Panc1 (cell line): ENCODE results near the gene CAMTA2. TPM values are rescaled to one million over a fixed set of nuclear protein-coding genes. Genes with fewer than 3 reads are reported as not detected.

ENCODE experiments used
- ATAC-seq: fragments of 200-7000 bp; cut with Tn5 transposase; 2 replicates; pipeline ENCODE4 v1.9.1; 2020; ENCODE audit warnings: mild to moderate bottlenecking, moderate library complexity
- BruUV-seq: library from RNA; stranded (reverse); fragments of 400-500 nt; replicated peaks from 2 replicates; lab custom pipeline; 2021; lab: Mats Ljungman, UMichigan
- CTCF ChIA-PET: fragments of 300-600 bp; sonication (Branson Sonifier 250); formaldehyde crosslinking; loops from one replicate; lab custom pipeline; 2022; ENCODE audit warnings: antibody characterized with exemption; lab: Charles Lee
- POLR2A ChIA-PET: fragments of 300-600 bp; sonication (Branson Sonifier 250); formaldehyde crosslinking; loops from one replicate; lab custom pipeline; 2022; ENCODE audit warnings: antibody characterized with exemption; lab: Charles Lee
- DNase-seq: peaks from one replicate; pipeline ENCODE4 v3.0.0-alpha.2; 2010; ENCODE audit warnings: low read depth, low spot score
- H3K27ac ChIP-seq: 2 replicates; pipeline ENCODE4 v1.5.1; 2011; ENCODE audit warnings: mild to moderate bottlenecking, low read length, inconsistent platforms
- H3K27me3 ChIP-seq: fragments of 200-500 bp; sonication (Bioruptor generic); 2 replicates; pipeline ENCODE4 v1.6.0; 2014; ENCODE audit warnings: low read length, inconsistent platforms; ENCODE audit not compliant: control insufficient read depth, insufficient read depth
- H3K36me3 ChIP-seq: fragments of 200-500 bp; sonication (Bioruptor generic); 2 replicates; pipeline ENCODE4 v1.5.1; 2014; ENCODE audit warnings: inconsistent platforms, mild to moderate bottlenecking, low read length, moderate library complexity; ENCODE audit not compliant: control insufficient read depth, insufficient read depth
- H3K4me1 ChIP-seq: 2 replicates; pipeline ENCODE4 v1.5.1; 2011; ENCODE audit warnings: inconsistent platforms, mild to moderate bottlenecking, low read length, moderate library complexity; ENCODE audit not compliant: control insufficient read depth, insufficient read depth
- H3K4me3 ChIP-seq, 2 experiments: 2 replicates each; pipeline ENCODE4 v1.5.1; 2011 to 2012; ENCODE audit warnings: low read depth in 2 of 2, low read length in 2 of 2, mild to moderate bottlenecking in 2 of 2, inconsistent platforms in 1 of 2, moderate library complexity in 1 of 2
- H3K9me3 ChIP-seq: fragments of 200-500 bp; sonication (Bioruptor generic); 2 replicates; pipeline ENCODE4 v1.5.1; 2014; ENCODE audit warnings: low read depth, mild to moderate bottlenecking, inconsistent platforms, low read length, moderate library complexity; ENCODE audit not compliant: control insufficient read depth, insufficient read depth
- CTCF ChIP-seq: fragments of 450-650 bp; IDR thresholded peaks from 2 replicates; pipeline ENCODE4 v1.5.1; 2017; ENCODE audit warnings: mild to moderate bottlenecking
- POLR2AphosphoS5 ChIP-seq: IDR thresholded peaks from 2 replicates; pipeline ENCODE4 v1.6.1; 2012; ENCODE audit warnings: mild to moderate bottlenecking, low read depth, low read length, moderate library complexity
- REST ChIP-seq, 2 experiments: IDR thresholded peaks; 2 replicates each; pipeline ENCODE4 v1.6.1; 2011 to 2012; ENCODE audit warnings: low read depth in 2 of 2, control low read depth in 1 of 2, low read length in 1 of 2, mild to moderate bottlenecking in 1 of 2, moderate library complexity in 1 of 2; ENCODE audit not compliant: insufficient read depth in 1 of 2
- SIN3A ChIP-seq: IDR thresholded peaks from 2 replicates; pipeline ENCODE4 v1.6.1; 2012; ENCODE audit warnings: low read depth, mild to moderate bottlenecking, low read length, moderate library complexity, borderline replicate concordance; ENCODE audit not compliant: insufficient read depth
- TCF7L2 ChIP-seq: IDR thresholded peaks from 2 replicates; pipeline ENCODE4 v1.6.1; 2011; ENCODE audit warnings: mild to moderate bottlenecking, low read depth, low read length, inconsistent platforms
- in situ Hi-C: cut with HindIII; loops from 2 replicates; pipeline ENCODE4 v1.10.0; 2016; ENCODE audit warnings: low sequenced_read_pairs, low pct_unique_long_range_greater_than_20kb
- intact Hi-C: fragments of 100-400 bp; cut with micrococcal nuclease; formaldehyde crosslinking; loops from one replicate; pipeline ENCODE4 v1.10.0; 2022; ENCODE audit not compliant: unreplicated experiment
- total RNA-seq: library from RNA; stranded (reverse); gene quantifications from one replicate; pipeline ENCODE4 v1.2.1, GENCODE V29; 2021; ENCODE audit not compliant: unreplicated experiment

CAMTA2 gene
- total RNA-seq, 1 experiment from 2014 or later = 22.7 TPM

GRCh38 chr17:4987767-4988567 is 492 bp upstream of the CAMTA2 start:
- ATAC-seq (peak; percentile 36; the same call in 1 of the 2 replicates), DNase-seq (no peak)
- Histone ChIP-seq H3K9me3 (no peaks in the 10 kb centered on the region), H3K4me3 (peak overlapping the region; percentile 67 to 75), H3K4me1 (peaks cover 6% of the 10 kb centered on the region; the same call in 1 of the 2 replicates), H3K27ac (peak overlapping the region; percentile 85), H3K36me3 (no peaks in the 10 kb centered on the region; the same call in 1 of the 2 replicates), H3K27me3 (no peaks in the 10 kb centered on the region)
- in situ Hi-C loops = no loop called here
- TF ChIP-seq REST (IDR thresholded peaks at IDR 0.05; ENCODE audit: insufficient read depth in 1 of 2, low read depth in 2 of 2, low read length in 1 of 2) (no peak), CTCF (no peak)
- POLR2A ChIA-PET = no interaction called here
- intact Hi-C loops = no loop called here
- CTCF ChIA-PET = interaction anchor here (0.8 kb wide), 1 partner anchor 76 kb away, joined by 6 read pairs; no protein-coding TSS in a partner anchor
- TSS peak; percentile 92 for BruUV-seq

GRCh38 chr17:4986403-4986802 is 1.1 kb downstream of the CAMTA2 start:
- H3K4me3 ChIP-seq = peak overlapping the region; percentile 67 to 75
- ChIA-PET POLR2A (interaction anchor here (0.6 kb wide), 2 partner anchors 37 to 67 kb away, joined by 3 to 8 read pairs; no protein-coding TSS in a partner anchor), CTCF (interaction anchor here (0.6 kb wide), 1 partner anchor 50 kb away, joined by 4 read pairs; no protein-coding TSS in a partner anchor)
- peak; percentile 12; the same call in 1 of the 2 replicates for ATAC-seq
- H3K27ac ChIP-seq = peak overlapping the region; percentile 71; the same call in 1 of the 2 replicates
- no peaks in the 10 kb centered on the region; the same call in 1 of the 2 replicates for H3K36me3 ChIP-seq
- peaks cover 6% of the 10 kb centered on the region; the same call in 1 of the 2 replicates for H3K4me1 ChIP-seq
- intact Hi-C loops = no loop called here
- BruUV-seq = no TSS peak
- TF ChIP-seq REST (IDR thresholded peaks at IDR 0.05; ENCODE audit: insufficient read depth in 1 of 2, low read depth in 2 of 2, low read length in 1 of 2) (no peak), SIN3A (no peak), POLR2AphosphoS5 (no peak), CTCF (no peak), TCF7L2 (no peak)
- H3K9me3 ChIP-seq = no peaks in the 10 kb centered on the region
- DNase-seq = no peak
- no peaks in the 10 kb centered on the region for H3K27me3 ChIP-seq
- in situ Hi-C loops = no loop called here
